Activated T-helper 17 cell treated with anti-CD3 and anti-CD28 coated beads, Interleukin-2, amount 50 U/mL, for 72 hours (primary cell): Measurements from ENCODE around the gene IDI1. TPM values are rescaled to one million over a fixed set of nuclear protein-coding genes. Genes with fewer than 3 reads are reported as not detected.

Experiments
- ATAC-seq: fragments of 150-1000 bp; cut with Tn5 transposase; replicated peaks from 2 replicates; pipeline ENCODE4 v1.10.0; 2021; ENCODE audit warnings: mild to moderate bottlenecking, moderate library complexity
- H3K27ac Mint-ChIP-seq: one replicate; pipeline ENCODE4 v1.8.0; 2022; ENCODE audit warnings: mixed read lengths
- H3K27me3 Mint-ChIP-seq: one replicate; pipeline ENCODE4 v1.8.0; 2022; ENCODE audit warnings: mixed read lengths
- H3K36me3 Mint-ChIP-seq: one replicate; pipeline ENCODE4 v1.8.0; 2022; ENCODE audit warnings: low read depth, mild to moderate bottlenecking, mixed read lengths
- H3K4me1 Mint-ChIP-seq: one replicate; pipeline ENCODE4 v1.8.0; 2022; ENCODE audit warnings: mixed read lengths
- H3K4me3 Mint-ChIP-seq: one replicate; pipeline ENCODE4 v1.8.0; 2022; ENCODE audit warnings: mild to moderate bottlenecking, mixed read lengths
- H3K9me3 Mint-ChIP-seq: one replicate; pipeline ENCODE4 v1.8.0; 2022; ENCODE audit warnings: mixed read lengths
- total RNA-seq, 2 donors: library from RNA; stranded (reverse); gene quantifications; one replicate each; pipeline ENCODE4 v1.2.3, GENCODE V29; 2022

IDI1 gene
- total RNA-seq, 2 donors from 2014 or later = 59.0 to 87.9 TPM

GRCh38 chr10:1003884-1004670 lies 44.8 kb downstream of the IDI1 start:
- Mint-ChIP-seq H3K27me3 (no peaks in the 10 kb centered on the region), H3K36me3 (peaks cover 98% of the 10 kb centered on the region), H3K4me3 (no peak overlapping the region), H3K9me3 (no peaks in the 10 kb centered on the region), H3K27ac (peak overlapping the region; percentile 70), H3K4me1 (peaks cover 9% of the 10 kb centered on the region)
- no peak for ATAC-seq

- peaks cover 98% of the 10 kb centered on the region for H3K36me3 Mint-ChIP-seq
- H3K9me3 Mint-ChIP-seq = no peaks in the 10 kb centered on the region
- H3K27ac Mint-ChIP-seq = peak overlapping the region; percentile 70
- H3K4me3 Mint-ChIP-seq = no peak overlapping the region
- peaks cover 9% of the 10 kb centered on the region for H3K4me1 Mint-ChIP-seq
- H3K27me3 Mint-ChIP-seq = no peaks in the 10 kb centered on the region
- ATAC-seq = no peak
Measured at GRCh38 chr10:1002425-1003006, 46.4 kb downstream of the IDI1 start.

- Mint-ChIP-seq H3K27ac (no peak overlapping the region), H3K9me3 (no peaks in the 10 kb centered on the region), H3K36me3 (peaks cover 100% of the 10 kb centered on the region), H3K4me1 (peaks cover 10% of the 10 kb centered on the region), H3K4me3 (no peak overlapping the region), H3K27me3 (no peaks in the 10 kb centered on the region)
- no peak for ATAC-seq
Measured at GRCh38 chr10:997266-998022, 51.5 kb downstream of the IDI1 start.

GRCh38 chr10:996031-996430 lies 52.9 kb downstream of the IDI1 start:
- no peaks in the 10 kb centered on the region for H3K27me3 Mint-ChIP-seq
- ATAC-seq = no peak
- H3K4me1 Mint-ChIP-seq = peaks cover 6% of the 10 kb centered on the region
- no peak overlapping the region for H3K27ac Mint-ChIP-seq
- H3K36me3 Mint-ChIP-seq = peaks cover 96% of the 10 kb centered on the region
- H3K9me3 Mint-ChIP-seq = no peaks in the 10 kb centered on the region
- no peak overlapping the region for H3K4me3 Mint-ChIP-seq

GRCh38 chr10:995559-995926 lies 53.4 kb downstream of the IDI1 start:
- H3K36me3 Mint-ChIP-seq = peaks cover 96% of the 10 kb centered on the region
- peaks cover 11% of the 10 kb centered on the region for H3K4me1 Mint-ChIP-seq
- ATAC-seq = no peak
- H3K27me3 Mint-ChIP-seq = no peaks in the 10 kb centered on the region
- H3K9me3 Mint-ChIP-seq = no peaks in the 10 kb centered on the region
- no peak overlapping the region for H3K4me3 Mint-ChIP-seq
- H3K27ac Mint-ChIP-seq = peak overlapping the region; percentile 26

GRCh38 chr10:994836-995558 lies 53.9 kb downstream of the IDI1 start:
- Mint-ChIP-seq H3K4me3 (no peak overlapping the region), H3K27ac (peak overlapping the region; percentile 26), H3K27me3 (no peaks in the 10 kb centered on the region), H3K9me3 (no peaks in the 10 kb centered on the region), H3K36me3 (peaks cover 96% of the 10 kb centered on the region), H3K4me1 (peaks cover 15% of the 10 kb centered on the region)
- ATAC-seq = no peak

- no peak overlapping the region for H3K27ac Mint-ChIP-seq
- ATAC-seq = no peak
- no peak overlapping the region for H3K4me3 Mint-ChIP-seq
- no peaks in the 10 kb centered on the region for H3K9me3 Mint-ChIP-seq
- peaks cover 96% of the 10 kb centered on the region for H3K36me3 Mint-ChIP-seq
- peaks cover 18% of the 10 kb centered on the region for H3K4me1 Mint-ChIP-seq
- H3K27me3 Mint-ChIP-seq = no peaks in the 10 kb centered on the region
Measured at GRCh38 chr10:992871-993270, 56.0 kb downstream of the IDI1 start.

GRCh38 chr10:992467-992866 lies 56.5 kb downstream of the IDI1 start:
- H3K4me3 Mint-ChIP-seq = no peak overlapping the region

GRCh38 chr10:990808-991207 lies 58.1 kb downstream of the IDI1 start:
- Mint-ChIP-seq H3K4me3 (peak overlapping the region; percentile 92), H3K36me3 (peaks cover 75% of the 10 kb centered on the region)

More at GRCh38 chr10:992467-992866, 56.5 kb downstream of the IDI1 start:
- H3K27ac Mint-ChIP-seq = no peak overlapping the region
- H3K36me3 Mint-ChIP-seq = peaks cover 92% of the 10 kb centered on the region
- H3K27me3 Mint-ChIP-seq = no peaks in the 10 kb centered on the region
- ATAC-seq = no peak
- no peaks in the 10 kb centered on the region for H3K9me3 Mint-ChIP-seq
- peaks cover 18% of the 10 kb centered on the region for H3K4me1 Mint-ChIP-seq

More at GRCh38 chr10:990808-991207, 58.1 kb downstream of the IDI1 start:
- H3K27me3 Mint-ChIP-seq = no peaks in the 10 kb centered on the region
- no peak for ATAC-seq
- H3K4me1 Mint-ChIP-seq = peaks cover 24% of the 10 kb centered on the region
- H3K27ac Mint-ChIP-seq = peak overlapping the region; percentile 95
- H3K9me3 Mint-ChIP-seq = no peaks in the 10 kb centered on the region

Other genes starting within 250 kb of the IDI1 start
- 100 to 1,000 TPM in 1 of 2 donors, 10 to 100 TPM in 1; 85.5 to 119 TPM for gene LARP4B, start 117.4 kb downstream of the IDI1 start, total RNA-seq
- 100 to 1,000 TPM in 1 of 2 donors, 10 to 100 TPM in 1; 68.6 to 101 TPM for gene GTPBP4, start 60.7 kb downstream of the IDI1 start, total RNA-seq
- gene IDI2, start 23.3 kb downstream of the IDI1 start, total RNA-seq = under 1 TPM in 1 of 2 donors, not detected in 1; 0.26 TPM
- gene WDR37, start 7.3 kb upstream of the IDI1 start, total RNA-seq = 10 to 100 TPM; 23.8 to 31.3 TPM